Inflammatory macrophage treated with lipopolysaccharide for 4 hours (primary cell): ENCODE results near the gene OR2B6.

Source experiments
- DNase-seq: peaks from one replicate; pipeline ENCODE4 v3.0.0-alpha.2; 2020

OR2B6 gene

GRCh38 chr6:28001351-28001750 lies 44.3 kb downstream of the OR2B6 start:
- DNase-seq: no peak

GRCh38 chr6:28001751-28002150 lies 44.7 kb downstream of the OR2B6 start:
- DNase-seq: no peak

- no peak for DNase-seq
These were observed 45.1 kb downstream of the OR2B6 start for GRCh38 chr6:28002161-28002560.

GRCh38 chr6:28003059-28003458 lies 46.0 kb downstream of the OR2B6 start:
- no peak for DNase-seq

- DNase-seq: no peak
These were observed 46.6 kb downstream of the OR2B6 start for GRCh38 chr6:28003661-28004060.

- no peak for DNase-seq
These were observed 47.5 kb downstream of the OR2B6 start for GRCh38 chr6:28004350-28005151.

GRCh38 chr6:28005152-28005890 lies 48.3 kb downstream of the OR2B6 start:
- no peak for DNase-seq

- no peak for DNase-seq
These were observed 48.9 kb downstream of the OR2B6 start for GRCh38 chr6:28005975-28006374.
